Dermis blood vessel endothelial cell (primary cell): Measurements from ENCODE around the gene NOC4L. TPM values are rescaled to one million over a fixed set of nuclear protein-coding genes. Genes with fewer than 3 reads are reported as not detected.

Source experiments
- DNase-seq: peaks from one replicate; pipeline ENCODE4 v3.0.0; 2010
- total RNA-seq: library from RNA; depleted of rRNA; stranded (reverse); fragments of >200 nt; gene quantifications from 2 replicates; pipeline ENCODE4 v1.2.3, GENCODE V29; 2014

NOC4L gene
- total RNA-seq, 1 donor from 2014 or later, result 12.1 TPM

GRCh38 chr12:132171293-132171967 lies 27.2 kb downstream of the NOC4L start:
- DNase-seq, result no peak

GRCh38 chr12:132171968-132172521 lies 27.8 kb downstream of the NOC4L start:
- DNase-seq, result no peak

- no peak for DNase-seq
Measured at GRCh38 chr12:132172619-132173018, 28.4 kb downstream of the NOC4L start.

DNA sequence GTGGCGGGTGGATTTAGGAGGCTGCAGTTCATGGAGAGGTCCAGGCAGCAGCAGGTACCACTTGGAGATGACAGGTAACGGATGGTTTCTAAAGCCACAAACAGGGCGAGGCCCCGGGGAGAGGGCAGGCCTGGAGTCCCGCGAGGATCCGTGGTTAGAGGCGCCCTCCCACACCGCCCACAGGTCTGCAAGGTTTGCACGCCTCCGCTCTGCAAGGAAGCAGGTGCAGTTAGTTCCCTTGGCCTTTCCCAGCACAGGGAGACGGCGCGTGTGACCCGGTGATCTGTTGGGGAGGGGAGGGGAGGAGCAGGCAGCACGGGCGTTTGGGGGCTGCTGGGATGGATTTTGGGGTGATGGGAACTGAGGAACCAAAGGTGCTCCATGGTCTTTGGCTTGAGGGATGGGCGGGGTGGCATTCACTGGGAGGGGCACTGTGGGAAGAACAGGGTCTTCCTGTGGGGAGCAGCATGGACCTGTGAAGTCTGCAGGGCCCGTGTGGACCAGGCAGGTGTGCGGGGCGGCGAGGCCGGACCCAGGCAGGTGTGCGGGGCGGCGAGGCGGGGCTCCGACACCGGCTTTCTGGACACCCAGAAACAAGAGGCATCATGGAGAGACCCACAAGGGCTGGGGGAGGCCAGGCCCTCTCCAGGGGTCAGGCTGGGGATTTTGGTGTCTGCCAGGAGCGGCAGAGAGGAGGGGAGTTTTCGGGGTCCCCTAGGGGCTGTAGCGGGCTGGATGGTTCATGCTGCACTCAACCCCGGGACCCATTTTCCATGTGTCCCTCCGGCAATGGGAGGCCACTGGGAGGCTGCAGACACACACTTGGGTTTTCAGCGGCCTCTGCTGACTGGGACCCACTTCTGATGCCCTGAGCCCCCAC lies 29.1 kb downstream of the NOC4L start:
- no peak for DNase-seq

GRCh38 chr12:132174015-132174838 lies 30.0 kb downstream of the NOC4L start:
- no peak for DNase-seq

DNA sequence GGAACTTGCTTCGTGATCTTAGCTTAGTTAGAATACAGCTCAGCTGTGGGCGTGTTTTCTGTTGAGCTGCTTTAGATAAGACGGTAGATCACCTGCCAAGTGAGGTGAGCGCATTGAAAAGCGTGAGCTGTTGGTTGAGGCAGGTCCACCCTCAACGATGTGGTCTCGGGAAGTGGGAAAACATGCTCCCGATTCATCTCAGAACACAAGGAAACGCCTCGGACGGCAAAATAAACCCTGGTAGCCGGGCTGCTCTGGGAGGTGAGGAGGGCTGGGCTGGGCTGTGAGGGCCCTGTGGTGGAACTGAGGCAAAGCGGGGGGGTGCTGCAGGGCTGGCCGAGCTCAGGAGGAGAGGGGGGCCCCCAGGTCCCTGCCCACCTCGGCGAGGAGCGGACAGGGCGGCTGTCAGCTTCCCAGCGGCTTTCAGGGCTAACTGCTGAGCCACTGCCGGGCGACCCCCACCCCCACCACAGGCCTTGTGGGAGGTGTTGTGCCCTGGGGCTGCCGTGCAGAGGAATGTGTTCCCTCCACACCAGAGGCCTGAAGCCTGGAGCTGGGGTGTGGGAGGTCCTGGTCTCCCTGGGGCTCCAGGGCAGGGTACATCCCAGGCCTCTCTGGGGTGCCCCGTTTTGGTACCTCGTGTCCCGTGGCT lies 30.7 kb downstream of the NOC4L start:
- no peak for DNase-seq

- no peak for DNase-seq
Measured at GRCh38 chr12:132175496-132176384, 31.5 kb downstream of the NOC4L start.

DNA sequence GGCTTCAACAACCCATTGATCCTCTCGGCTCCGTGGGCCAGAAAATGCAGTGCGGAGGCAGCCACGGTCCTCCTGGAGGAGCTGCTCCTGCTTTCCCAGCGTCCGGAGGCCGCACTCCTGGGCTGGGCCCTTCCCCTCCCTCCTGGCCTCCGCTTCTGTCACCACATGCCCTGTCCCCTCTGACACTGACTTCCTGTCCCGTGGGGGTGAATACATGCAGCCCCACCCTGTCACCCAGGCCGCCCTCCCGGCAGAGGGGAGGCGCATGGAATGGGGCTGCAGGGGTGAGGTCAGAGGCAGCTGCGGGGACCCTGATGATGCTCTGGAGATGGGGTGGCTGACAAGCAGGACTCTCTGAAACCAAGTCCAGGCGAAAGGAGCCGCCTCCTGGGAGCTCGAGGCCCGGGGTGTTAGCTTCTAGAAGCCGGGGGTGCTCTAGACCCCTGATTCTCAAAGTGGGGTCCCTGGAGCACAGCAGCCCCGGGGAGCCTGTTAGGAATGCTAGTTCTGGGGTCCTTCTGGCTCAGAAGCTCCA lies 32.2 kb downstream of the NOC4L start:
- no peak for DNase-seq

GRCh38 chr12:132176920-132177551 lies 32.8 kb downstream of the NOC4L start:
- DNase-seq, result no peak

GRCh38 chr12:132178316-132178715 lies 34.1 kb downstream of the NOC4L start:
- DNase-seq, result no peak

DNA sequence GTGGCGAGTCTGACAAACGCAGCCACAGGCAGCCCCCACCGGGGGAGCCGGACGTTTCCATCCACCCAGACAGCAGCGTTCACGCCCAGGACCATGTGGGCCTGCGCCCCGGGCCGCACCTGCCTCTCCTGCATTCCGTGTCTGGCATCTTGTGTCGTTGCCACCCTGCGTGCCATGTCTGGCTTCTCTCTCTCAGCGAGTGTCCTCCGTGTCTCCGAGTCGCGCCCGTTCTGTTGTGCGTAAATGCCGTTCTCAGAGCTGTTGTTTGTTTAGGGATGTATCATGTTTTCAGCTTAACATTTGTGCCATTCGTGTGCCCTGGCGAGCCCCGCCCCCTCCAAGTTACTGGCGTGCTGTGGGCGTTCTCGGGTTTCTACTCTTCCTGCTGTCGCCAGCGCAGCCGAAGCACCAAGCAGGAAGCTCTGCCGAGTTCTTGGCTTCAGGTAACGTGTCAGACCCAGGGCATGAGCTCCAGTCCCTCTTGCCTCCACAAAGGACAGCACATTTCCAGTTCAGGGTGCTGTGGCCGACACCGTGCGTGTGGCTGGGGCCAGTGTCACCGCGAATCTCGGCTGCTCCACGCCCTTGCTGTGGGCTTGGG lies 34.6 kb downstream of the NOC4L start:
- no peak for DNase-seq

- no peak for DNase-seq
Measured at GRCh38 chr12:132179431-132180362, 35.4 kb downstream of the NOC4L start.

GRCh38 chr12:132180648-132181546 lies 36.6 kb downstream of the NOC4L start:
- DNase-seq, result no peak

- no peak for DNase-seq
Measured at GRCh38 chr12:132181570-132182200, 37.4 kb downstream of the NOC4L start.

GRCh38 chr12:132182206-132182710 lies 38.0 kb downstream of the NOC4L start:
- no peak for DNase-seq

DNA sequence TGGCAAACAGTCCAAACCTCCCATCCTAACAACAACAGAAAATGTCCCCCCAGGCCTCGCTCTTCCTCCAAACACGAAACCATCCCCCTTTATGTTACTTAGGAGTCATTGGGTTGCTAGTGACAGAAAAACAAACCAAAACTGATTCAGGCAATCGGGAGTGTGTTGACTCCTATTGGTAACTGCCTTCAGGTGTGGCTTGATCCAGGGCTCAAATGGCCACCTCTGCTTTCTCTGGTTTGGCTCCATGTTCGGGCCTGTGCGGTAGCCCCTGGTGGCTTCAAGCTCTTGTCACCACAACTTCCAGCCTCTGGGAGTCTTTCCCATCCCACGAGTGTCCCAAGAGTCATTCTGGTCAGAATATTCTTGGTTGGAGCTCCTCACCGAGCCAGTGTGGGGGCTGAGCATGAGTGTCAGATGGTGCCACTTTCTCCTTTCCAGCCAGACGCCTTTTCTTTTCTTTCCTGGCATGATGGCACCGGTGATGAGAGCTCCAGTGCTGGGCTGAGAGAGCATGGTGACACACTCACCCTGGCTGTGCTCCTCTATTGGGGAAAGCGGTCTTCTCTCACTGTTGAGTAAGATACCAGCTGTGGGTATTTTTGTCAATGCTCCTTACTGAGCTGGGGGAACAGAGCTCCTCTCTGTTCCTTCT lies 38.6 kb downstream of the NOC4L start:
- no peak for DNase-seq
